Measurements from ENCODE around the gene CECR2.

- TF ChIP-seq CTCF (IDR thresholded peaks at IDR 0.05) (no peak), SIN3A (IDR thresholded peaks at IDR 0.05; ENCODE audit: borderline replicate concordance, insufficient read depth, low read depth, low read length) (no peak)
- TF ChIP-seq, protein P1, sequence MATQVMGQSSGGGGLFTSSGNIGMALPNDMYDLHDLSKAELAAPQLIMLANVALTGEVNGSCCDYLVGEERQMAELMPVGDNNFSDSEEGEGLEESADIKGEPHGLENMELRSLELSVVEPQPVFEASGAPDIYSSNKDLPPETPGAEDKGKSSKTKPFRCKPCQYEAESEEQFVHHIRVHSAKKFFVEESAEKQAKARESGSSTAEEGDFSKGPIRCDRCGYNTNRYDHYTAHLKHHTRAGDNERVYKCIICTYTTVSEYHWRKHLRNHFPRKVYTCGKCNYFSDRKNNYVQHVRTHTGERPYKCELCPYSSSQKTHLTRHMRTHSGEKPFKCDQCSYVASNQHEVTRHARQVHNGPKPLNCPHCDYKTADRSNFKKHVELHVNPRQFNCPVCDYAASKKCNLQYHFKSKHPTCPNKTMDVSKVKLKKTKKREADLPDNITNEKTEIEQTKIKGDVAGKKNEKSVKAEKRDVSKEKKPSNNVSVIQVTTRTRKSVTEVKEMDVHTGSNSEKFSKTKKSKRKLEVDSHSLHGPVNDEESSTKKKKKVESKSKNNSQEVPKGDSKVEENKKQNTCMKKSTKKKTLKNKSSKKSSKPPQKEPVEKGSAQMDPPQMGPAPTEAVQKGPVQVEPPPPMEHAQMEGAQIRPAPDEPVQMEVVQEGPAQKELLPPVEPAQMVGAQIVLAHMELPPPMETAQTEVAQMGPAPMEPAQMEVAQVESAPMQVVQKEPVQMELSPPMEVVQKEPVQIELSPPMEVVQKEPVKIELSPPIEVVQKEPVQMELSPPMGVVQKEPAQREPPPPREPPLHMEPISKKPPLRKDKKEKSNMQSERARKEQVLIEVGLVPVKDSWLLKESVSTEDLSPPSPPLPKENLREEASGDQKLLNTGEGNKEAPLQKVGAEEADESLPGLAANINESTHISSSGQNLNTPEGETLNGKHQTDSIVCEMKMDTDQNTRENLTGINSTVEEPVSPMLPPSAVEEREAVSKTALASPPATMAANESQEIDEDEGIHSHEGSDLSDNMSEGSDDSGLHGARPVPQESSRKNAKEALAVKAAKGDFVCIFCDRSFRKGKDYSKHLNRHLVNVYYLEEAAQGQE (IDR thresholded peaks at IDR 0.05; ENCODE audit: insufficient read depth in 1 of 2, low read depth in 2 of 2, low read length in 1 of 2) = no peak
Observed at GRCh38 chr22:17384612-17385330, 15.5 kb downstream of the CECR2 start.
